Renal pelvis (tissue), 4 donors: ENCODE measurements around the gene EYS. TPM values are rescaled to one million over a fixed set of nuclear protein-coding genes. Genes with fewer than 3 reads are reported as not detected.

Source experiments
- DNase-seq: peaks from one replicate; pipeline ENCODE4 v3.0.0-alpha.2; 2013
- polyA plus RNA-seq, 3 donors: library from polyadenylated mRNA; unstranded; fragments of 120-200 nt; gene quantifications; one replicate each; pipeline ENCODE4 v1.2.1, GENCODE V29; 2013; ENCODE audit not compliant: insufficient read length in 3 of 3

EYS gene
- polyA plus RNA-seq, 3 donors: 0.50 to 1.2 (median 0.82) TPM

DNA sequence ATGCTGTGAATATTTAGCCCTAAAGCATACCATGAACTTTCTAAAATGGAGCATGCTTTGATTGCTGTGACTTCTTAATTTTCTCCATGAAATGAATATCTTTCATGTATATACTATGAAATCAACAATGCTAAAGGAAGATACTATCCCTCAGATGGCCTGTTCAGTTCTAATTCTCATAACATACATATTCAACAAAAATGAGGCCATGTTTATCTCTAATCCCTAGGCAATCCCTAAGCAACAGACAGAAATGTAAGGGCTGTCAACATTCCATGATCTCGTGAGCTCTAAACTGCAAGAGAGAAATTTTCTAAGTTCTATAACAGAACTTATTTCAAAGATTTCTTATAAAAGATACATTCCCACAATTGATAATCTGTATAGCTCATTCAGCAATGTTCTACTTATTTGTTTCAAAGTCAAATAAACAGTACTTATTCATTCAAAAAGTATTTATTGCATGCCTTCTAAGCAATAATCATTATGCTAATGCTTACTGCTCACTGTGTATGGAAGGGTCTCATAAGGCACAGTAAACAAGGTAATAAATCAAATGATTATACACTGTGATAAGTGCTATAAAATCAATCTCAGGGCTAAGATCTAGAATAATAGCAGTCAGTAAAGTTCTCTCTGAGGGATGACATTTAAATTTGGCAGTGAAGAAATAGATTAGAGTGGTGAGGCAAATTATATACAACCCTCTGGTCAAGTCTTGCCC, 1578.6 kb downstream of the EYS start:
- no peak for DNase-seq

DNA sequence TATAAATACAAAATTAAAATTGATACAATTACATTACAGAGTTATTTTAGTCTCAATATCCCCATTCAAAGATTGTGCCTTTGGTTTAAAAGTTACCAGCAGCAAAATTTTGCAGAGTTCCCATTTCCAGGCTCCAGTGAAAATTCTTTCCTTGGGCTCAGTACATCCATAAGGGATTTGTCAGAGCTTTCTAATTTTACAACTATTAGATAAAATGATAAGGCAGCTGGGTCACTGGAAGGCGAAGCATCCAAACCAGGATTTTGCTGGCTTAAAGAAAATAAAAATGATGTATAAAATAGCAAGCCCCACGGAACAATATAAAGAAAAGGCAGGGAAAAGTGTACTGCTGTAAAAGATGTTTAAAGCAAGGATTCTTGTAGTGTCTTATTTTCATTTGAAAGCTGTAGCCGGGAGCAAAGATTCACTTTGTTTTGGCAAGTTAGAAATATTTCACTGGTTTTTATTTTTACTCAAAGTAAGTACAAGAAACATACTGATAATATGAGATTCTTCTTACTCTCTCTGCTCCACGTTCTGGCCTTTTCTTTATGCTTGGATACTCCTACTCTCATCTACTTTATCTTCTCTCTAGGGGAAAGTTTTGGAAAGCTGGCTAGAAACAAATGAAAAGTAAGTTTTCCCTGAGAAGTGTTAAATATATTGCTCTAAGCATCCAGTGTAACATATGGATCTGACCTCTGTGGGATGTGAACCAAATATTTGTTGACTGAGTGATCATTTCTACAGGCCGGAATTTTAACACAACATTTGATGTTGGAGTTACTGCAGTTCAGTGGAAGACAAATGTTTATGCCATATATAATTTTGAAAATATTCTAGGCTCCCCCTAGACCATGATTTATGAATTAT, 1583.0 kb downstream of the EYS start:
- DNase-seq: no peak

DNA sequence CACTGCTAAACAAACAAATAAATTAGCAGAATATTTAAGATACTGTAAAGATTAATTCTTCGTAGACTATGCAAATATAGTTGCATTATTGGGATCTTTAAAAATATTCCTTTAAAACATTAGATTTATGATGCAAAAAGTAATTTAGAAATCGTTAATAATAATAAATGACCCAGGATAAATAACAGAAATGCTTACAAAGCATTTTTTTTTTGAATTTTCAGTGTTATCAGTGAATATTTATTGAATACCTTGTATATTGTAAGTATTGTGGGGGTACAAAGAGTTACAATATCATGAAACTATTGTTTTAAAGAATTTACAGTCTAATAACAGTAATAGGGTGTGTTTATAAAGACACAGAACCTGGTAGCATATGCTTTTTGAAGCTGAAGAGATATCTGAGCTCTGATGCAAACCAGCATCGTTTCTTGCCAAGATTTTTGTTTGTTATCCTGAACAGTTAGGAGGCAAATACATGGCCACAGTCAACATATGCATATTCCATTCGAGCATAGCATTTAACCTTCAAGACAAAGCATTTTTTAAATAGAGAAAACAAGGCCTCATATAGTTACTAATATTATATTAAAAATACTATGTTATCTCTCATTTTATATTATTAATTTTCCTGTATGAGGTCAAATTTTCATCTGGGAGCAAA, 1584.2 kb downstream of the EYS start:
- no peak for DNase-seq

DNA sequence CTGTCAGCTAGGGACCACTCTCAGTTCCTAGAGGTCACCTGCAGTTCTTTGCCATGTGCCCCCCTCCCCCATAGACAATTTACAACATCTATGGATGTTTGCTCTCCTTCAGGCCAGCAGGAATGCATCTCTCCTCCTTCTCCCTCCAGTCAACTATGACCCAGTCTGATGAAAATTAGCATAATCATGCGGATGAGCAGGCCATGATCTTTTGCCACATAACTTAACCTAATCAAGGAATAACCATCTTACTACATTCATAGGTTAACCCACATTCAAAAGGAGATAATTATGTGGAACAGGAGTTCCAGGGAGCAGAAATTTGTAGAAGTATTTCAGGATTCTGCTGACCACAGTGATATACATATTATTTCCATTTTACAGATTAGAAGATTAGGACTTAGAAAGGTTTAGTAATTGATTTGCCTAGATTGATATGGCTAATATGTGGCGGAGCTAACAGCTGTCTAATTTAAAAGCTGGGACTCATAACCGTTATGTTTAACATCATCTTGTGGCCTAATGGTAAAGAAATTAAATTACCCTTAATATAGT, 1585.9 kb downstream of the EYS start:
- no peak for DNase-seq

DNA sequence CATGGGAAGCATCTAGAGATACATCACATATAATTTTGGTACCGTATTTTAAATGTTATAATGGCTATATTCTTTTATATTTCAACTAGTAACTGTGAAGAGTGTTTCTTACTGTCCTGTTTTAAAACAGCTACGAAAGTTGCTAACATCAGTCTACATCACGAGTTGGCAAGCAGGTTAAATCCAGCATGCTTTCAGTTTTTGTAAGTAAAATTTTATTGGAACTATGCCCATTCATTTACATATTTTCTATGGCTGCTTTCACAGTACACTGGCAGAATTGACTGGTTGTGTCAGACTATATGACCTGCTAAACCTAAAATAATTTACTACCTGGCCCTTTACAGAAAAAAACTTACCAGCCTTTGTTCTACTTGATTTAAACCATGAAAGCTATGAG, 1593.3 kb downstream of the EYS start:
- DNase-seq: no peak

DNA sequence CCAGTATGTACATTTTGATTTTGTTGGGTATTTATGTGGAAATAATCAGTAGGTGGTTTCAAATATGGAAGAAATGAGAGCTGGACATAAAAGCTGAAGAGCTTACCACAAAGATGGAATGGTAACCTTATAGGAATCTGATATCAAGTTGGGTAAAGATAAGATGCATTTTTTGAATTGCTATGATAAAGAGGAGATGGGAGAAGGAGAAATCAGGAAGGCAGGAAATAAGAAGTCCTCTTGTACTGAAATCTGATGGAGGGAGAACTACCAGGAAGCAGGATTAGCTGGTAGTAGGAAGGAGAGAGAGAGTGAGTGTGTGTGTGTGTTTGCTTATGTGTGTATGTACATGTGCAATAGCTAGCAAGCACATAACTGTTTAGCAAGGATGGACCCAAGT, 1603.0 kb downstream of the EYS start:
- DNase-seq: no peak

DNA sequence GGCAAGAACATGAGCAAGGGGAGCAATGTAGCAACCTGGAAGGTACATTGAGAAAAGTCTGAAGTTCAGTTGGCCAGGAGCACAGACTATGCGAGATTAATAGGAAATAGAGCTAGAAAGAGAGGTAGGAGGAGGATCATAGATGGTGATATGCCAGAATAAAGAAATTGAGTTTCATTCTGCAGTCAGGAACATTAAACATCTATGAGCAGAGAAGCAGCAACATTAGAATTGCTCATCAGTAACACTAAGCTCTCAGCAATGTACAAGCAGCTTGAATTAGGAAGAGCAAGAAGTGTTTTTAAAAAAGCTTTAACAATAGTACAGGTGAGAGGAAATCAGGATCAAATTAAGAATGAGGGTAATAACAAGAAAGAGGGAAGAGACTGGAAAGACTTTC, 1603.5 kb downstream of the EYS start:
- no peak for DNase-seq

DNA sequence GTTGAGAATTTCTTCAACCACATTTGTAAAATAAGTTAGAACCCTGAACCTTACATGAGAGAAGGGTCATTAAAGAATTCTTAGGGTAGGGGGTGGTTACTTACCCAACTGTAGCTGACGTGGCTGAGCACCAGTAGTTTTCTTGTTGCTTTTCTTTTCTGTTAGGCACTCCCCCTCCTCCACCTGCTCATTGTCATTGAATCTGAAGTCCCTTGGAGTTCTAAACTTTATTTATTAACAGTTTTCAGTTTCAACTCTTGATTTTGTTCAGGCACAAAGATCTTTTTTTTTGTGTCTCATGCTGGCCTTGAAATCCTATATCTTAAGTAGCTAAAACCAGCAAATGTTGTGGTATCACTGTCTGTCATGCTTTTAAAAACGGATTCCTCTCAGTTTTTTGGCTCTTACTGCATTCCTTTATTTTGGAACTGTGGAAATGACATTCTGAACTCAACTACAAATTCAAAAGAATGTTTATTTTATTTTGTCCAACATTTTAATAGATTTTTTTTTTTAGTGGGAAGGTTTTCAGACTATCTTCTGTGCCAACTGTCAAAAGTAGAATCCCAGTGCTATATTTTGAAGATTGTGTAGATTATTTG, 1606.2 kb downstream of the EYS start:
- no peak for DNase-seq

DNA sequence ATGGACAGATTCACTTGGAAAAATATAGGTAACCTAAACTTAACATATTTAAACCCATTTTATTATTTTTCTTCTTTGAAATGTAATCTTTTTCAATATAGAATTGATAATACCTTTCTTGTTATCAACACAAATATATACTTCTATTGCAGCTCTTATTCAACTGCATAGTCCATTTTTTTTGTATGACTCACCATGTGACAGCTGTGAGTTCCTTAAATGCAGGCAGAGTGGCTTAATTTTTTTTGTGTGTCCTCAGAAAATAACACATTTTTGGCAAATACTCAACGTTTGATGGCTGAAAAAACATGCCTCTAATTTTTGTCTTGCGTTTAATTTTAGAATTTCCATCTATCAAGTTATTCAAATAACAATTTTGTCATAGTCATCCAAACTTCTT, 1616.7 kb downstream of the EYS start:
- no peak for DNase-seq

DNA sequence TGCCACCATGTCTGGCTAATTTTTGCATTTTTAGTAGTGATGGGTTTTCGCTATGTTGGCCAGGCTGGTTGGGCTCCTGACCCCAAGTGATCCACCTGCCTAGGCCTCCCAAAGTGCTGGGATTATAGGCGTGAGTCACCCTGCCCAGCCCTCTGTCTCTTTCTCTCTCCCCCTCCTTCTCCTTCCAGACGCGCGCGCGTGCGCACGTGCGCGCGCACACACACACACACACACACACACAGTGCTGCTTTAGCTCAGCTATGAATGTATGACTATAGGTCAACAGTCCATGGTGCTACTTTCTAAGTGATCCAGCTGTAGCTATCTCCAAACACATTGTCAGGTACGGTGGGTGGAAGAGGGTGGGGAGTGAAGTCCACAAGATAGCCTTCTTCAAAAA, 1621.9 kb downstream of the EYS start:
- DNase-seq: no peak

DNA sequence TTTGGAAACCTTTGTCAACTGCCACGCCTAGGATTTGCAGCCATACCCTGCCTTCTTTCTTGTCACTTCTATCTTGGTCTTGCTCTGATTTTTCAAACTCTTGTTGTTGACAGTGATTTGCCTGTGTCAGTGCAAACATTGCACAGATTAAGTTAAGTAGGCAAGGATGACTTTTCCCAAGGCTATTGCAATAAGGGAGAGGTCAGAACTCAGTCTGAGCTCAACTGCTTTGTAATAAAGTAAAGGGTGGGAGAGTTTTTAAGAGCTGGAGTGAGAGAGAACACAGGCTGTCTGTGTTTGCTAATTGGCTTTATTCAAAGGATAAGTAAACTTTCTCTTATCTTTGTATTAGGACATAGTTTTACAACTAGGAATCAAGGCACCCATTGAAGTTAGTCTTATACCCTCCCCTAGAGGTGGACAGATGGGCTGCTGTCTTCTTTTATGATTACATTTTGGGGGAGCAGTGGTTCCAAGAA, 1622.8 kb downstream of the EYS start:
- DNase-seq: no peak

DNA sequence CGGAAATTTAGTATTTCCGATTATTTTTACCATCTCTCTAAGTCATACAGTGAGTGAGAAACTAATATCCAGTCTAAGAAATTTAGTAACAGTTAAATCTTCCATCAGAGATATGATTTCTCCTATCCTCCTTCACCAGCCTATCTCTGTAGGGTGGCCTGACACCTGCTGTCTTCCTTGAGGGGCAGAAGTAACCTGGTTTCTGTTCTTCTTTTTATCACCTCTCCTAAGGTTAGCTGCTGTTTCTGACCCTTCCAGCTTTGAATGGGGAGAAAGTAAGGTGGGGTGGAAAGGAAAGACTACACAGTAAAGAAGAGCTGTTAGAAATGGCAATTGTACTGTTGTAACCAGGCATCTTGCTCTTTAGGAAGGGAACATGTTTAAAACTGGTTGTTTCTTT, 1623.8 kb downstream of the EYS start:
- no peak for DNase-seq

DNA sequence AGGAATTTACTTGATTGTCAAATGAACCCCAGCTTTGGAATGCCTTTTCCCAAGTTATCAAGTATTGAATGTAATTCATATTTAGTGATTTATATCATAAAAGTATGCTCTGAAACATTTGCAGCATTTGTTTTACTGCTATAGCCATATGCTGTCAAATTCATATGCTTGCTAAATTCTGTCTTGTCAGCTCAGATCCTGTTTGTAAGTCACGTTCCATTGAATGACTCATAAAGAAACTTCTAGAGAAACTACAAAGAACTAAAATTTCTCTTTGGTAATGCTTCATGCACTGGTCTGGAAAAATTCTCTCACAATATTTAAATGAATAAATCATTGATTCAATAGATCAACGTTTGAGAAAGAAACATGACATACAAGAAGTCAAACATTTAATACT, 1625.6 kb downstream of the EYS start:
- DNase-seq: no peak

DNA sequence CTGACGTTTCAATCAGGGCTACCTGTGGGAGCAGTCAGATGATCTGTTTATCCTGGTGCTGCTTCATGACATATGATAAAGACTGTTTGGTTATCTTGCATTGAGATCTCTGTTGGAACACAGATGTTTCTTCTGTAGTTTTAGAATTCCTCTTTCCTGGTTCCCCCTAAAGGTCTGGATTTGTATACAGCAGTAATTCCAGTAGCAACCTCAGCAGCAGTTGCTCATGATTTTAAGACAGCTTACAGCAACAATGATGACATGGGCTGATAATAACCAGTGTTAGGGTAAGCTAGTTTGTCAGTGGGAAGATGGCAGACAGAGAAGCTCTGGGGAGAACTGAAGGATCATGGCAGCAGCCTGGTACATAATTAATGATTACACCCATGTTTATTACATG, 1632.0 kb downstream of the EYS start:
- DNase-seq: no peak

DNA sequence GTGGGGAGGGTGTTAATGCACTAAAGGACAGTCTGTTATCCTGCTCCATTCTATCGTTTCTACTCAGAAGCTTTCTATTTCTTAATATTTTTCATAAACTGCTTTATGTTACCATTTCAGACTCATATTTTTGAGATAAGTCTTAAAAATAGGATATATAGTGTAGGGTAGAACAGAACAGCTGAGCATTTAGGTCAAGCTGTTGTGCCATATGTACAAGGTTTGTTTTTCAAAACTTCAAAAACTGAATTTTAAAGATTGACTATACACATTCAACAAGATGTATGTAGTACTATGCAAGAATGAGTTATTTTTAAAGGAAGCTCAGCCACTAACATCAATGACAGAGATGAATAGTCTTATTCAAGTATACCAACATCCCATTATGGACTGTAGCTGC, 1634.3 kb downstream of the EYS start:
- no peak for DNase-seq

DNA sequence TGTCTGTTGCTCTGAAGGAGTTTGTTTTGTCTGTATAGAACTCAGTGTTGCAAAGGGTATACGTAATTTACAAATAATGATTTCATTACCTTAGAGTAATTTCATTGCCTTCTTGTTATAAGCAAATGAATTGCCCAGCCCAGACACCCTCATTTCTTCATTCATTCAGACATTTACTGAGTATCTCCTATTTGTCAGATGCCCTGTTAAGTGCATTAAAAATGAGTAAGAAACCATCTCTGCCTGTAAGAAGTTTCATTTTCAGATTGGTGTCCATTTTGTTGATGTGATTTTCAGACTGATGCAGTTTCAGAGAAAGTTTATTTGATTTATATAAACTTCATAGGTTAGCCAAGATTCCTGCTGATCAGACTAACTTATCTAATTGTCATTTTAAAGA, 1642.1 kb downstream of the EYS start:
- no peak for DNase-seq

DNA sequence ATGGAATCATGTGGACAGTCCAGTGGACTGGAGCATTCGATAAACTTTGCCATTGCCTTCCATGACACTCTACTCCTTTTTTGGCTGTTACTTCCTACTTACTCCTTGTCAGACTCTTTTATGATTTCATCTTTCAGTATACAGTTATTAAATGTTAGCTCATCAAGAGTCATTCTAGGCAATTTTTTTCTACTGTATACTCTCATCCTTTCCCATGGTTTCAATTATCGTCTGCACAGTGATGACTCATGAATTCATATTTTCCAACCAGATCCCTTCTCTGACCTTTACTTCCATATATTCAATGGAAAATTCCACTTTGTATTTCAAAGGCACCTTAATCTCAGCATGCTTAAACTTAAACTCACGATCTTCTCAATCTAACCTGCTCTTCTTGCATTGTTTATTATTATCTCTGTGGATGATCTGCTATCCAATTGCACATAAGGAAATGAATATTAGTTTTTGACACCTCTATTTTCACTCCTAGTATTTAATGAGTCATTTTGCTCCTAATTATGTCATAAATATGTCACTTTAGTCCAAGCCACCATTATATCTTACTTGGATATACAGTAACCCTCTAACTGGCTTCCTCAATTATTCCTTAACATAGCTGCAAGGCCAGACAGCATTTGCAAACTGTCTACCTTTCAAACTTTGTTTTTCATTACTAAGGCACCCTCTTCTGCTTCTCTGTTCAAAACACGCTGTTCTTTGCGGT, 1643.9 kb downstream of the EYS start:
- DNase-seq: no peak

DNA sequence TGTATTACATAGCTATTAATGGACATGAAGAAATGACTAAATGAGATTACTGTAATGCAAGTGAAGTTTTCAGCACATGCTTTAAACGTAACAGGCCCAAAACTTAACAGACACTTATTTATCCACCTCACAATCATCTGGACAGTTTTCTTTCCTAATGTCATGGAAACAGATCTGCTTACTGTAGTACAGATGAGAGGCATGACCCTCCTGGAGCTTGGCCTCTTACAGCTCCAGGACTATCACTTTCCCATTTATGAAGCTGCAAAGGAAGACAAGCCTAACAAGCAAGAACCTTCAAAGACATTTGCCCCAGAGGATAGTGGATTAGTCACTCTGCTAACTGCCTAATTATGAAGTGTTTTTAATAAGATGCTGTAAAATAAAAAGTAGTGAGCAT, 1652.2 kb downstream of the EYS start:
- no peak for DNase-seq

DNA sequence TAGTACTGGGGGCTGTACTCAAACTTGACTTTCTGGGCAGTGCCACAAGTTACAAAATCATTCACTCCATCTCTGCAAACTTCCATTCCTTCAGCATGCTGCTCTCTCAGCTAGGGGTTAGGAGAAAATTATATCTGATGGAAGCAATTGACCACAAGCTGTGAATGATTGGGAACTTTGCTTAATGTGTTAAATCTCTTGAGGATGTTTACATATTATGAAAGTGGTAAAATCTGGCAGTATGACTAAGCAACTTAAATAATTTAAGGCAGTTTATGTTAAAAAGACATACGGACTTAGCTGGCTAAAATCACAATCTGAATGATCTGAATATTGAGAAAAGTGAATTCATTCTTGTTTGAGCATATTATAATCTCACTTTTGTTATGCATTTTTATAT, 1656.4 kb downstream of the EYS start:
- no peak for DNase-seq

DNA sequence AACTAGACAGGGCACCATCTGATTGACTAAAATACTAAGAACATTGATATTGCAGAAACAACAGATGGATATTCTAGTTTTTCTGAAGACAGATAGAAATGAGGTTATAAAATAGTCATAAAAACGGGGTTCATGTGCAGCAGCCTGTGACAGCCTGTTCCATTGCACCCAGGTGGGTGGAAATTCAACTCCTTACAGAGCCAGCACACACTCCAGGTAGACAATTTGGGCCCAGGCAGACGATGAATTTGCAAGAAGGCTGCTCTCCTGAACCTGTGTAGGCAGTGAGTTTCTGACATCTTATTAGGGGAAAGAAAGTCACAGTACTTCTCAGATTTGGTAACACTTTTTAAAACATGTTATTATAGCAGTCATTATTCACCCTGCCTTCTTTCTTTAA, 1657.3 kb downstream of the EYS start:
- no peak for DNase-seq

DNA sequence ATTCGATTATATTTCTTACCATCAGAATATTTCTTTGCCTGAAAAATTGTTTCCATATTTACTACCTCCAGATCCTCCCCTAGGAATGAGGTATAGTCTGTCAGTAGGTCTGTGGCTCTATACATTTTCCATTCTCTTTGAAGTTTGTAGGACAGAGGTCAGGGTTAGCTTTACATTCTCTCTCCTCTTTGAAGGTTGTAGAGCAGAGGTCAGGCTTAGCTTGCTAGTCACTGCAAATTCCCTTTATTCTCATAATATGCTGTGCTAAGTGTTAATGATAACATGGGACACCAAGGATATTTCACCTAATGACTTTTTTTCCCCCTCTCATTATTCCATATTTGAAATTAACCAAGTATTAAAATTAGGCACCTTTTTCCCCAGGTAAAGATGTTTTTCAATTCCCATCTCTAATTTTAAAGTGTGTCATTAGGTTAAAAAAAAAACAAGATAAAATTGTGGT, 1660.2 kb downstream of the EYS start:
- no peak for DNase-seq
